AG09319 (cell line): Measurements from ENCODE around the gene CUL2.
"Not testable (repeated sequence)": the region's sequence is repeated elsewhere in the genome, so short reads cannot be mapped to it uniquely, and the experiment has no call there.

Experiments used
- DNase-seq: peaks from one replicate; pipeline ENCODE4 v3.0.0-alpha.2; 2010; ENCODE audit warnings: low read depth; ENCODE audit errors: extremely low read depth
- TF ChIP-seq, protein P1 (sequence below): IDR thresholded peaks from 2 replicates; pipeline ENCODE4 v1.5.1; 2011; ENCODE audit warnings: low read depth, mild to moderate bottlenecking, inconsistent platforms, low read length, moderate library complexity

Gene CUL2

DNA sequence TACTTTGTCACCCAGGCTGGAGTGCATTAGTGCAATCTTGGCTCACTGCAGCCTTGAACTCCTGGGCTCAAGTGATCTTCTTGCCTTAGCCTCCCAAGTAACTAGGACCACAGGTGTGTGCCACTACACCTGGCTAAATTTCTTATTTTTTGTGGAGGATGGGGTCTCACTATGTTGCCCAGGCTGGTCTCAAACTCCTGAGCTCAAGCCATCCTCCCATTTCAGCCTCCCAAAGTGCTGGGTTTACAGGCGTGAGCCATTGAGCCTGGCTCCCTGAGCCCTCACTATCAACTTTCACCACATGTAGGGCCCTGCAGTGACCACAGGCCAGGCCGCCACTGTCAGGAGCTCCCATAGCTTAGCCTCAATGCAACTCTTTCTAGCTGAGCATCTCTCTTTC is 110.2 kb downstream of the CUL2 start:
- TF ChIP-seq, protein P1, sequence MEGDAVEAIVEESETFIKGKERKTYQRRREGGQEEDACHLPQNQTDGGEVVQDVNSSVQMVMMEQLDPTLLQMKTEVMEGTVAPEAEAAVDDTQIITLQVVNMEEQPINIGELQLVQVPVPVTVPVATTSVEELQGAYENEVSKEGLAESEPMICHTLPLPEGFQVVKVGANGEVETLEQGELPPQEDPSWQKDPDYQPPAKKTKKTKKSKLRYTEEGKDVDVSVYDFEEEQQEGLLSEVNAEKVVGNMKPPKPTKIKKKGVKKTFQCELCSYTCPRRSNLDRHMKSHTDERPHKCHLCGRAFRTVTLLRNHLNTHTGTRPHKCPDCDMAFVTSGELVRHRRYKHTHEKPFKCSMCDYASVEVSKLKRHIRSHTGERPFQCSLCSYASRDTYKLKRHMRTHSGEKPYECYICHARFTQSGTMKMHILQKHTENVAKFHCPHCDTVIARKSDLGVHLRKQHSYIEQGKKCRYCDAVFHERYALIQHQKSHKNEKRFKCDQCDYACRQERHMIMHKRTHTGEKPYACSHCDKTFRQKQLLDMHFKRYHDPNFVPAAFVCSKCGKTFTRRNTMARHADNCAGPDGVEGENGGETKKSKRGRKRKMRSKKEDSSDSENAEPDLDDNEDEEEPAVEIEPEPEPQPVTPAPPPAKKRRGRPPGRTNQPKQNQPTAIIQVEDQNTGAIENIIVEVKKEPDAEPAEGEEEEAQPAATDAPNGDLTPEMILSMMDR, result no peak
- DNase-seq, result no peak

DNA sequence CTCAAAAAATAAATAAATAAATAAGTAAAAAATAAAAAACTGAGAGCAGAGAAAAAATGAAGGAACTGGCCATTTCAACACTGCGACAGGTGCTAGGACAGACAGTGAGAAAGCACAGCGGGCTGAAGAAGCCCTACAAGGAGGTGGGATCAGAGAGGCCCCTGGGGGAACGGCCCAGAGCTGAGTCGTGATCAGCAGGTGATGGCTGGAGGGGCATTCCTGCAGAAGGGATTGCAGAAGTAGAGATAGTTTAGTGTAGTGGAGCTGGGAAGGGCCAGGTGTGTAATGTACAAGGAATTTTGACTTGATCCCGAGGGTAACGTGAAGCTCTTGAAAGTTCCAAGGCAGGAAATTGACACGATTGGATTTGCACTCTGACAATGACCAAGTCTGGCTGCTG is 112.1 kb downstream of the CUL2 start:
- TF ChIP-seq, protein P1, result no peak
- no peak for DNase-seq

DNA sequence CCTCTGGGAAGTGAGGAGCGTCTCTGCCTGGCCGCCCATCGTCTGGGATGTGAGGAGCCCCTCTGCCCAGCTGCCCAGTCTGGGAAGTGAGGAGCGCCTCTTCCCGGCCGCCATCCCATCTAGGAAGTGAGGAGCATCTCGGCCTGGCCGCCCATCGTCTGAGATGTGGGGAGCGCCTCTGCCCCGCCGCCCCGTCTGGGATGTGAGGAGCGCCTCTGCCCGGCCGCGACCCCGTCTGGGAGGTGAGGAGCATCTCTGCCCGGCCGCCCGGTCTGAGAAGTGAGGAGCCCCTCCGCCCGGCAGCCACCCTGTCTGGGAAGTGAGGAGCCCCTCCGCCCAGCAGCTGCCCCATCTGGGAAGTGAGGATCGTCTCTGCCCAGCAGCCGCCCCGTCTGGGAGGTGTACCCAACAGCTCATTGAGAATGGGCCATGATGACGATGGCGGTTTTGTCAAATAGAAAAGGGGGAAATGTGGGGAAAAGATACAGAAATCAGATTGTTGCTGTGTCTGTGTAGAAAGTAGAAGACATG is 113.7 kb downstream of the CUL2 start:
- not testable (repeated sequence) for DNase-seq

DNA sequence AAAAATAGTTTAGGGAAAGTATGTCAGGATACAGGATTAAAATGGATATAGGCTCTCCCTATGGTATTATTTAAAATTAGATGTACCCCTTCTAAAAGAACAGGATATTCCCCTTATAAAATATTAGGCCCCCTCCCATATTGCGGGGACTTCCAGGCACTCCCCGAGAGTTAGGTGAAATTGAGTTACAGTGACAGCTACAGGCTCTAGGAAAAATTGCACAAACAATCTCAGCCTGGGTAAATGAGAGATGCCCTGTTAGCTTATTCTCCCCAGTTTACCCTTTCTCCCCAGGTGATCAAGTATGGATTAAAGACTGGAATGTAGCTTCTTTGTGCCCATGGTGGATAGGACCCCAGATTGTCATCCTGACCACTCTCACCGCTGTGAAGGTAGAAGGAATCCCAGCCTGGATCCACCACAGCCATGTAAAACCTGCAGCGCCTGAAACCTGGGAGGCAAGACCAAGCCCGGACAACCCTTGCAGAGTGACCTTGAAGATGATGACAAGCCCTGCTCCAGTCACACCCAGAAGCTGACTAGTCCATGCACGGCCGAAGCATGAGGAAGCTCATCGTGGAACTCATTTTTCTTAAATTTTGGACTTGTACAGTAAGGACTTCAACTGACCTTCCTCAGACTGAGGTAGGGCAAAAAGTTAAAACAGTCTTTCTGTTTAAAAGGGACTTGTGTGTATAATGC is 115.6 kb downstream of the CUL2 start:
- not testable (repeated sequence) for DNase-seq

DNA sequence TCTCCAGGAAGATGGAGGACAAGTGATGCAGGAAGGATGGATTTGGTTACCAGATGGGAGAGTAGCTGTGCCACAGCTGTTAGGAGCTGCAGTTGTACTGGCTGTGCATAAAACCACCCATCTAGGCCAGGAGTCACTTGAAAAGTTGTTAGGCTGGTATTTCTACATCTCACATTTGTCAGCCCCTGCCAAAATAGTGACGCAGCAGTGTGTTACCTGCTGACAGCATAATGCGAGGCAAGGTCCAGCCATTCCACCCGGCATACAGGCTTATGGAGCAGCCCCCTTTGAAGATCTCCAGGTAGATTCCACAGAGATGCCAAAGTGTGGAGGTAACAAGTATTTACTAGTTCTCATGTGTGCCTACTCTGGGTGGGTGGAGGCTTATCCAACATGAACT is 116.4 kb downstream of the CUL2 start:
- DNase-seq, result not testable (repeated sequence)

DNA sequence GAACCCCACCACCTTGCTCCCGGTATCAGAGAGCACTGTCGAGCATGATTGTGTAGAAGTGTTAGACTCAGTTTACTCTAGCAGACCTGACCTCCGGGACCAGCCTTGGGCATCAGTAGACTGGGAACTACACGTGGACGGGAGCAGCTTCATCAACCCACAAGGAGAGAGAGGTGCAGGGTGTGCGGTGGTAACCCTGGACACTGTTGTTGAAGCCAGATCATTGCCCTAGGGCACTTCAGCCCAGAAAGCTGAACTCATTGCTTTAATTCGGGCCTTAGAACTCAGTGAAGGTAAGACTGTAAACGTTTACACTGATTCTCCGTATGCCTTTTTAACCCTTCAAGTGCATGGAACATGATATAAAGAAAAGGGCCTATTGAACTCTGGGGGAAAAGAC is 117.0 kb downstream of the CUL2 start:
- DNase-seq, result not testable (repeated sequence)

DNA sequence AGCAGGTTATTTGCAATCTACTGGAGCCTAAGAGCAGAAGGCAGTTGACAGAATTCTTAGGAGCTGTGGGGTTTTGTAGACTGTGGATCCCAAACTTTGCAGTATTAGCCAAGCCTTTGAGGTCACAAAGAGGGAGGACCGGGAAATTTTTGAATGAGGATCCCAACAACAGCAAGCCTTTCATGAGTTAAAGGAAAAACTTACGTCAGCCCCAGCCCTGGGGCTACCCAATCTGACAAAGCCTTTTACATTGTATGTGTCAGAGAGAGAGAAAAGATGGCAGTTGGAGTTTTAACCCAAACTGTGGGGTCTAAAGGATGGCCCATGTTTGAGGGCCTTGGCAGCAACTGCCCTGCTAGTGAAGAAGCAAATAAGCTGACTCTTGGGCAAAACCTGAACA is 117.5 kb downstream of the CUL2 start:
- not testable (repeated sequence) for DNase-seq

DNA sequence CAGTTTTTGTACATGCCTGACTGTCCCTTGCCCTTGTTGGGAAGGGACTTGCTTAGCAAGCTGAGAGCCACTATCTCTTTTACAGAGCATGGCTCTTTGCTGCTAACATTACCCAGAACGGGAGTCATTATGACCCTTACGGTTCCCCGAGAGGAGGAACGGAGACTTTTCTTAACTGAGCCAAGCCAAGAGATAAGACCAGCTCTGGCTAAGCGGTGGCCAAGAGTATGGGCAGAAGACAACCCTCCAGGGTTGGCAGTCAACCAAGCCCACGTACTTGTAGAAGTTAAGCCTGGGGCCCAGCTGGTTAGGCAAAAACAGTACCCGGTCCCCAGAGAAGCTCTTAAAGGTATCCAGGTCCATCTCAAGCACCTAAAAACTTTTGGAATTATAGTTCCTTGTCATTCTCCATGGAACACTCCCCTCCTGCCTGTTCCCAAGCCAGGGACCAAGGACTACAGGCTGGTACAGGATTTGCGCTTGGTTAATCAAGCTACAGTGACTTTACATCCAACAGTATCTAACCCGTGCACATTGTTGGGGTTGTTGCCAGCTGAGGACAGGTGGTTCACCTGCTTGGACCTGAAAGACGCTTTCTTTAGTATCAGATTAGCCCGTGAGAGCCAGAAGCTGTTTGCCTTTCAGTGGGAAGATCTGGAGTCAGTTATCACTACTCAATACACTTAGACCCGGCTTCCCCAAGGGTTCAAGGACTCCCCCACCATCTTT is 118.4 kb downstream of the CUL2 start:
- not testable (repeated sequence) for DNase-seq

DNA sequence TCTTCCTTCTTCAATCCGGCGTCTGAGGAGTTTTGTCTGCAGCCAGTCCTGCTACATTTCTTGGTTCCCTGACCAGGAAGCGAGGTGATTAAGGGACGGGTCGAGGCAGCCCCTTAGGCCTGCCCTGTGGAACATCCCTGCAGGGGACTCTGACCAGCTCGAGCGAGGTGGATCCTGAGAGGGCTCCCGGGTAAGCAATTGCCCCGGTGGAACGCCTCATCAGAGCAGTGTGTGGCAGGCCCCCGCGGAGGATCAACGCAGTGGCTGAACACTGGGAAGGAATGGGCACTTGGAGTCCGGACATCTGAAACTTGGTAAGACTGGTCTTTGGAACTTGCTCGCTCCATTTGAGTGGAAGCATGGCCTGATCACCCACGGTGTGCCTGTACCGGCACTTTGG is 121.0 kb downstream of the CUL2 start:
- no peak for DNase-seq
- TF ChIP-seq, protein P1, result no peak

DNA sequence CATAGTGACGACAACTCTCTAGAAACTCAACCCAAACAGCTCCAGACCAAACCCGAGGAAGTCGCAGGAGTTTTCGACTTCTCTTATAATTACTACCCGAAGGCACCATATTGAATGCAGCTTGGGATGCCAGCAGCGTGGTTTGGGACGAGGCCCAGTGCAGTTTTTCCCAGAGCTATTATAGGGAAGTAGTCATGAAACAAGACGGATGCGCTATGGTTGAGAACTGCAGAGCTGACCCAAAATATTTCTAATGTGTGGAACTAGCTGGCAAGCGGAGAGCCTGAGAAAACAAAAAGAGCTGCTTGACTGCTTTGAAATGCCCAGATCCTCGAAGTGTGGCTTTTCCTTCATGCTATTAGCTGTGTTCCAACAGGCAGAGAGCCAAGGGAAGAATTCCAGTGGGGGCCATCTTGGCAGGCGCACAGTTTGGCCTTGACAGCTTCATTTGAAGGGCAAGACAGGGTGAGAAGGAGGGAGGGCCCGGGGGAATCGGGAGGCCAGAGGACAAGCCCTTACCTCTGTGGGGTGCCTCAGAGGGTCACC is 122.7 kb downstream of the CUL2 start:
- peak; percentile 43 for DNase-seq
- TF ChIP-seq, protein P1, result no peak
